ENCODE results near the gene RAB27B. TPM values are rescaled to one million over a fixed set of nuclear protein-coding genes. Genes with fewer than 3 reads are reported as not detected.
"Not testable (repeated sequence)": the region's sequence is repeated elsewhere in the genome, so short reads cannot be mapped to it uniquely, and the experiment has no call there.

Gene RAB27B, protein sequence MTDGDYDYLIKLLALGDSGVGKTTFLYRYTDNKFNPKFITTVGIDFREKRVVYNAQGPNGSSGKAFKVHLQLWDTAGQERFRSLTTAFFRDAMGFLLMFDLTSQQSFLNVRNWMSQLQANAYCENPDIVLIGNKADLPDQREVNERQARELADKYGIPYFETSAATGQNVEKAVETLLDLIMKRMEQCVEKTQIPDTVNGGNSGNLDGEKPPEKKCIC
- total RNA-seq, result 0.08 TPM
- long read RNA-seq, result 0 reads

DNA sequence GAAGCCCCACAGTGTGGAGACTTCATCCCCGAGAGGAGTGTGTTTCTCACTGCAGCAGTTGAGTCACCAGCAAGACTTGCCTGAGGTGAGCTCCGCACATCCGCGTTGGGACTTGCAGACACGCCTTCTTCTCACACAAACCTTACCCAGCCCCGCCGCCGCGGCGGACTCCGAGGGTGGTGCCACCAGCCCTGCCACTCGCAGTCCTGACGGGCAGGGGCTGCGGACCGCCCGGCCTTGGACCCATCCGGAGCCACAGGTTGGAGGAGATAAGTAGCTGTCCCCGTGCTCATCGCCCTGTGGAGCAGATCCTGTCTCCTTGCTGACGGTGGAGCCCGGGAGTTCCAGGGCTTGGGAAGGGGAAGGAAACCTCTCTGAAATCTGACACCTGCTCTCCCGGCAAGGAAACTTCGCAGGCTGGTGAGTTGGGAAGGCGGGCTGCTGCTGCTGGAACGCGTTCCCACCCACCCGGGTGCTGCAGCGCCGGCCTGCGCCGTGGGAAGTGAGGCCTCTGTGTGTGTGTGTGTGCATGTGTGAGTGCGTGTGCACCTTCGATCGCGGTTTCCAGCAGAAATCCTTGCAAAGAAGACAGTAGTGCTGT, at the start of gene RAB27B:
Gene RAB27B (plus strand): TSS at position 197 of the 601 bp plus-strand sequence. CDS start 49,109 bp downstream, outside the sequence.
- DNase-seq (ENCODE audit: low spot score), result peak; percentile 78

DNA sequence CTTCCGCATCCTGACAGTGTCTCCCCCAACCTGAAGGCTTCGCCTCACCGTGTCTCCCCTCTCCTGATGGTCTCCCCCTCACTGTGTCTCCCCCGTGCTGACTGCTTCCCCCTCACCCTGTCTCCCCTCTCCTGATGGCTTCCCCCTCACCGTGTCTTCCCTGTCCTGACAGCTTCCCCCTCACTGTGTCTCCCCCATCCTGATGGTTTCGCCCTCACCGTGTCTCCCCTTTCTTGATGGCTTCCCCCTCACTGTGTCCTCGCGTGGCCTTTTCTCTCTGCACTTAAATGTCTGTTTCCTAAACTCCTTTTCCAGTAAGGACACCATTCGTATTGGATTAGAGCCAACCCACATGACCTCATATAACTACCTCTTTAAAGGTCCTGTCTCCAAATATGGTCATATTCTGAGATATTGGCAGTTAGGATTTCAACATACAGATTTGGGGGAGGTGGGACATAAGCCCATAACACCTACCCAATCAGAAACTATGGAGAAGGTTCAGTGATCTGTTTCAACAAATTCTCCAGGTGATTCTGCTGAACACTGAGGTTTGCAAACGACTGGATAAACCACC, 47.9 kb upstream of the RAB27B start:
- intact Hi-C loops (cut with DNase I), result no loop called here
- DNase-seq (ENCODE audit: low spot score), result no peak

More for the DNA sequence above, at the start of gene RAB27B:
- intact Hi-C loops (cut with DNase I), result no loop called here

DNA sequence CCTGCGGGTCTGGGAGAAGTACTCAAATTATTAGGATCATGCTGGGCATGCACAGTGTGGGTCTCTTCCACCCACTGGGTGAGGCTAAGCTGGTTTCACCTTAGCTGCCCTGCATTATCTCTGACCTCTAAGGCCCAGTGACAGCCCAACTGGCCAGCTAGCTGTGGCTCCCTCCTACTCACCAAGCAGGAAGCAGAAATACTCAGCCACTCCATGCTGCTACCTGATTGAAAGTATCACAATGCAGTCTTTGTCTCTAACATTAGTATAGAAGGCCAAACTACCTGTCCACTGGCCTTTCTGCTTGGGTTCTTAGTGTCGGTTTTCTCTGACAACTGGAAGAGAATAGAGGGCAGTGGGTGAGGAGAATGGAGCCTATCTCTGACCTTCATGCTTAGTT, 47.3 kb upstream of the RAB27B start:
- DNase-seq (ENCODE audit: low spot score), result no peak
- intact Hi-C loops (cut with DNase I), result no loop called here

DNA sequence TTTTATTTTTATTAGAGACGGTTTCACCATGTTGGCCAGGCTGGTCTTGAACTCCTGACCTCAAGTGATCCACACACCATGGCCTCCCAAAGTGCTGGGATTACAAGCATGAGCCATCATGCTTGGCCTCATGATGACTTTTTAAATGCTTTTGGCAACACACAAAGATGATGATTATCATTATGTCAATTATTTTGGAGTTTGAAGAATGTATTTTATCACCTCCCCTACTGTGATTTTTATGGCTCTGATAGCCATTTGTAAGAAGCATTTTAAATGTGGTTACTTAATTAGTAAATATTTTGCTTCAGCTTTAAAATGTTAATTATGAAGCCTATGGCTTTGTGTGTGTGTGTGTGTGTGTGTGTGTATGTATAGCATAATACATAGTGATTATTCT, 45.1 kb upstream of the RAB27B start:
- intact Hi-C loops (cut with DNase I), result no loop called here
- DNase-seq (ENCODE audit: low spot score), result no peak

DNA sequence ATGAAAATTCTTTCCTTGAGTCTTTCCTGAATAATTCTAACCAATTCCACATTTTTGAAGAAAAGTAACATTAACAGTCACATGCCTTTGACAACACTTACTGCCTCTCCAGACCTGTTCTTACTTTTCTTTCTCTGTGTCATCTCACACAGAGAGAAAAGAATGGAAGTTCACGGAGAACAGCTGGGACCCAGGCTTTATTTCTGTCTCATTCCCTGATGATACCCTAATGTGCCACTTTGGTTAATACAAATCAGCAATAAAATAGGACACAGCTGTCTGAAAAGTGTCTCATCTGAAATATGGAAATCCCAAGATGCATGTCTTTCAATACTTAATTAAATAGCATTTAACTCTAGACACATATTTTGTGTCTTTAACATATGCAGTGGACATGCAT, 42.1 kb upstream of the RAB27B start:
- no peak for DNase-seq (ENCODE audit: low spot score)
- intact Hi-C loops (cut with DNase I), result no loop called here

DNA sequence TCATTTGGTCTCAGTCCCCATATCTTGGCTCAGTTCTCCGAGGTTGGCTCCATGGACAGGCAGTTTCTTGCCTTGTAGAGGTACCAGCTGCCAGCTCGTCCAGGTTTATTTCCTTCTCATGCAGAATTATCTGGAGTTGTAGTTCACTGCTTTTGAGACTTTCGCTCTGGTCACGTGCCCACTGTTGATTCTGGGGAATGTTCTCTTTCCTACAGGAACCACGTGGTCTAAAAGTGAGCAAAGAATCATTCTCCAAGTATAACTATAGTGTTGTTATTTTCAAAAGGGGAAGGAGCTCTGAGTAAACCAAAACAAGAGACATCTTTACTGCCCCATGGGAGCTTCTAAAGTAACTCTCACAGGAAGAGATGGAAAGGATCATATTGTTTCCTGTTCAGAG, 41.2 kb upstream of the RAB27B start:
- DNase-seq (ENCODE audit: low spot score), result no peak
- intact Hi-C loops (cut with DNase I), result no loop called here

DNA sequence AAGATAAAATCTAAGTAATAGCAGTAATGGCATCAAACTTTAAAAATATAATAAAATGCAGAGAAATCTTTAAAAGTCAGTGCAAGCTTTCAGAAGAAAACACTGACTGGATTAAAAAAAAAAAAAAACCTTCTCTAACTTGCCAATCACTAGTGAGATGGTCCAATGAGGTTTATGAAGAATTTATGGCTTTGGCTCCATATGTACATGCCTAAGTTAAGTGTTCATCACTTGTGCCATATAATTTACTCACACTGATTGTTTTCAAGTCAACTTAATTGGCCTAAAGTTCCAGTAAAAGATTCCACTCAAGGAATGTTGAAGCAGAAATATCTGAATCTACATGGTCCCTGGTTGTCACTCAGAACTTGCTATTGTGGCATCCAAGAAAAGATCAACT, 40.7 kb upstream of the RAB27B start:
- no peak for DNase-seq (ENCODE audit: low spot score)
- intact Hi-C loops (cut with DNase I), result no loop called here

DNA sequence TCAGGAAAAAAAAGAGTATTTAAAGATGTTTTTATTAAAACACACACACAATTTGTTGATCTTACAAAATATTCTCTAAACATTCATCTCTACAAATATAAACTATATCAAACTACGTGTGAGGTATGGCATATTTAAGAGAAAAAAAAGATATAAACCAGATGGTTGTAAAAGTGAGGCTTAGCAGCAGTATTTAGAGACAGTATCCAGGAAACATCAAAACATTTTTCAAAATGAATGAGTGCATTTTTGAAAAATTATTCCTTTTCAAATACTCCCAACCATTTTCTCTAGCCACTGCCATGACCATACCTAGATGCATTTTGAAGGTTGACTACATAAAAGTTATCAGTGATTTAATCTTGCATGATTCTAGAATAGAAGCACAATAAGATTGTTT, 38.2 kb upstream of the RAB27B start:
- intact Hi-C loops (cut with DNase I), result no loop called here

DNA sequence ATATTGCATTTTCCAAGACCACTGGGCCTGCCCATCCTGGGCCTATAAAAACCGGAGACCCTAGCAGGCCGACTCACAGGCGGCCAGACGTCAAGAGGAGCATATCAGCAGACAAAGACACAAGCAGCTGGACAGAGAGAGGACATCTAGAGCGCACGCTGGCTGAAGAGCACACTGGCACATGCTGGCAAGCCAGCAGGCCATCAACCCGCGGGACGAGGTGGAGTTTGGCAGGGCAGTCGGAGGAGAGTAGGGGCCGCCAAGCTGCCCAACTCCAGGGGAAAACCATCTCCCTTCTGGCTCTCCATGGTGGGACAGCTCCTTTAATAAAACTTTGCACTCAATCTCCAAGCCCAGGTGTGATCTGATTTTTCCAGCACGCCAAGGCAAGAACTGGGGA, 36.6 kb upstream of the RAB27B start:
- no peak for DNase-seq (ENCODE audit: low spot score)
- intact Hi-C loops (cut with DNase I), result no loop called here

More for the DNA sequence above, 38.2 kb upstream of the RAB27B start:
- no peak for DNase-seq (ENCODE audit: low spot score)

DNA sequence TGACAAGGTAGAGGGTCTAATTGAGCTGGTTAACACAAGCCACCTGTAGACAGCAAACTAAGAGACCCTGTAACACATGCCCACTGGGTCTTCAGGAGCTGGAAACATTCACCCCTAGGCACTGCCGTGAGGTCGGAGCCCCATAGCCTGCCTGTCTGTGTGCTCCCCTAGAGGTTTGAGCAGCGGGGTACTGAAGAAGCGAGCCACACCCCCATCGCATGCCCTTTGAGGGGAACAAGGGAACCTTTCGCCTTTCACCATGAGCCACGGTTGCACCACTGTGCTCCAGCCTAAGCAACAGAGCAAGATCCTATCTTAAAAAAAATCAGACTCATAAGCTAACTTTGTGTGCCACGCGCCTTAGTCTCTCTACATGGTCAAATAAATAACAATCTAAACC, 36.2 kb upstream of the RAB27B start:
- intact Hi-C loops (cut with DNase I), result no loop called here
- DNase-seq (ENCODE audit: low spot score), result no peak

DNA sequence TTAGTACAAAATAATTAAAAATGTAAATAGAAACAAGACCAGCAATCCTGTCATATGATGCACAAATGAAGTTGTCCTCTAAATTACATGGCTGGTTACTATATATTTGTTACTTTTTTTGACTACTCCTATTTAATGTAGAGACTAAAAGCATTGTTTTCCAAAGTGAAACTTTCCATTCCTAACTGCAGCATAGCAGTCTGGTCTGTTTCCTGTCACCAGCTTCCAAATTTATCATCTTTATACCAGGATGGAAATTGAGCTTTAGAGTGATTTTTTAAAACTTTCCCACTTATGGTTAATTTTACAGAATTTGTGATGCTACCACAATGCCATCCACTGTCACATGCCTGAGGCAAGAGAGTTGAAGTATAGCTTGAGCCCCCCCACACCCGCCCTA, 33.5 kb upstream of the RAB27B start:
- intact Hi-C loops (cut with DNase I), result no loop called here
- DNase-seq (ENCODE audit: low spot score), result no peak

DNA sequence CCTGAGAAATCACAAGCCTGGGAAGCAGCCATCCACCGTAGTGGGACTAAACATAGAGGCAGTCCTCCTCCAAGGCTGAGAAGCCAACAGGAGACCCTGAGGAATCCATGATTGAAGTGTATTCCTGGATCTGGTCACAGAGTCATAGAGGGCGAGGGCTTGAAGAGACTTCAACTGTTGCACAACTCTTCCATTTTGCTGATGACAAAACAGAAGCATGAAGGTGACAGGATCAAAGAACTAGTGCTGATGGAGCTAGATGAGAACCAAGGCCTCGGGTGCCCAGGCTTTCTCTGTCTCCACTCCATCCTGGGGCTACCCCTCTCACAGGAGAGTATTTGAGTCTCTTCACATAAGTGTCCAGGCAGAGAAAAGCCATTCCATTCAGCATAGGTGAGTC, 30.1 kb upstream of the RAB27B start:
- intact Hi-C loops (cut with DNase I), result no loop called here
- no peak for DNase-seq (ENCODE audit: low spot score)

DNA sequence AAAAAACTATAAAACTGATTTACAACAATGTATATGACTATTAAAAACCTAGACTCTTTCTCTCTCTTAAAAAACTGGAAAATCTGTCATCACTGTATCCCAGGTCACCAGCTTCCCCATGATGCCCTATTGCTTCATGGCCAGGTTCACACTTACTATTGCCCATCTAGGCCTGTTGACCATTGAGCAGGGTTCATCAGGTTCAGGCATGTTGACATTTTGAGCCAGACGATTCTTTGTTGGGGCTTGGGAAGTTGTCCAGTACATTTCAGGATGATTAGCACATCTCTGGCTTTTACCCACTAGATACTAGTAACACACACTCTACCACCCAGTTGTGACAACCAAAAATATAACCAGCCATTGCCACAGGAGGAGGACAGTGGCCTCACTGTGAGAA, 26.9 kb upstream of the RAB27B start:
- intact Hi-C loops (cut with DNase I), result no loop called here
- no peak for DNase-seq (ENCODE audit: low spot score)

DNA sequence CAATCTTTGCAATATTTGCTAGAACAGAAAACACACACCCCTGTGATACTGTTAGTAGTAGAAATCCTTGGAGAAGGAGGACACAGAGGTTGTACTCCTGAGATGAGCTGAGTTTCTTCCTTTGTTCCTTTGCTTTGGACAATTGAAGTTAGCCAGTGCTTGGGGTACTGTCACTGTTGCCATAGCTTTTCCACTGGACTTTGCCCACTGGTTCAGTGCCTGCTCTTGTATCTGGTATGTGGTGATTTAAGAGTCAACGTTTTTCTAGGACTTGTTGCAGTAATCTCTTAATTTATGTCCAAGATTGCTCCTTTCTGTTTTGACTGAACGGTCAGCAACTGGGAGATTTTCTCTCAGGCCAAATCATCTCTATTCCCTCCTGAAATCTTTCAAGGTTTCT, 26.1 kb upstream of the RAB27B start:
- DNase-seq (ENCODE audit: low spot score), result no peak
- intact Hi-C loops (cut with DNase I), result no loop called here

DNA sequence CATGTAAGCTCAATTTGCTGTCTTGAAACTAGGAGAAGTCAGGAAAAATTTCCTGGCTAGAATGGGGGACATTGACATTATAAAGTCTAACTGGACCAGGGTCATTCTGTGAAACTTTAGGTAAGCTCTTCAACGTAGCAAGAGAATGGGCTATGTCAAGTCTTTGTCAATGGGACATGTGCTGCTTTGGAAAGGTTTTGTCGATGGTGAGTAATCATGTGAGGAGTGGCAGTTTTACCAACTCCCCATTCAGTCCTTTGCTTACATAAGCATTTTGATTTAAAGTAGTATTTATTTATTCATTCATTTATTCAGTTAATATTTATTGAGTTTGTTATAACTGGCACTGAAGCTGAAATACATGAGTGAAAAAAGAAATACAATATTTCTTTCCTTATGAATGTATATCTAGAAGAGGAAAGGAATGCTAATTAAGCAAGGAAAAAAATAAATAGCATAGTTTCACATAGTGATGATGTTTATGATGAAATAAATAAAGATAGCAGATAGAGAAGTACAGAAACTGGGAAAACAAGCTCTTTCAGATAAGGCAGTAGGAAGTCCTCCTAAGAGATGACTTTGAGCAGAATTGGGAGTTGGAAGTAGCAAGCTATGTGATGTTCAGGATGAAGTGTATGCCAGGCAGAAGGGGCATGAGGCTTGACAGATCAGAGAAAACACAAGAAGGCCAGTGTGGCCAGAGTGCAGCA, 25.4 kb upstream of the RAB27B start:
- no peak for DNase-seq (ENCODE audit: low spot score)
- intact Hi-C loops (cut with DNase I), result no loop called here

DNA sequence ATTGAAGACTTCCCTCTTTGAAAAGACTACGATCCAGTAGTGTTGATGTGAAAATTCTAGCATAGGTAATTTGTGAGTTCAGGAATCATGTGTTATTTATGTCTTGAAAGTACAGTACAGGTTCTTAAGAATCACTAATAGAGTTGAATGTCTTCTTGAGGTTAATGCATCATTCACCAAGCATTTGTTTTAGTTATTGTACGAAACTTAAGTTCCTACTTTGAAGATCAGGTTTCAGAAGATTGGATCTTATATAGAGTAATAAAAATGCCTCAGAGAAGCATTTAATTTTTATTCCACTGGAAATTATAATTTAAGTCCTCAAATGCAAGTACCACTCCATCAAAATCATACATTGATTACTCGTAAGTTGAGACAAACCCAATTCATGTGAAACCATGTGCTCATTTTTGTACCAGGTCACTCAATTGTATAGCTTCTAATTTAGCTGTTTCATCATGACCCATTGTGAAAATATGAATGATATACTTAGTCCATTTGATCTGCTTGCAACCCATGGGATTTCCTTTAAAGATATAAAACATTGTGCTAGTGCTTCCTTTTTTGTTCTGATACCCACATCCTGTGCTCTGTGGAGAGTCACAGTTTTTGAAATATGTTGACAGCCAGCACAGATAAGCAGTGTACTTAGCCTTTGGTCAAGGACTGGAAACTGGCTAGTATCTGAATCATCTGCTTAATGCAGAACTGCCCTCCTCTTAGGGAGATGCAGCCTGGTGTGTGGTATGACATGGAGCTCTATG, 22.5 kb upstream of the RAB27B start:
- no peak for DNase-seq (ENCODE audit: low spot score)

DNA sequence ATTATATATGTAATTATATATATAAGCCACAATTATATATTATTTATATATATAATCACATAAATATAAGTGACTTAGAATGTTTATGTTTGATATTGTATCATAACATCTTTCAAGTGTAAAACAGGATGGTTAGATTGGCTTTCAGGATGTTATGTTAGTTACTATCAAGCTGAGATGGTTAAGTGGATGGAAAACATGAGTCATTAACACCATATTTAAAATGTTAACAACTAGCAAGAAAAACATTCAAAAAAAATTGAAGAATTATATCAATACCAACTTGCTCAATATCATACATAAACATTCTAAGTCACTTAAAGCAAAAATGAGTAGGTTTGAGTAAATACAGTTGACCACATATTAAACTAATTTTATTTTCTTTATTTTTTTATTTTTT, 21.8 kb upstream of the RAB27B start:
- no peak for DNase-seq (ENCODE audit: low spot score)
- intact Hi-C loops (cut with DNase I), result no loop called here

More for the DNA sequence above, 22.5 kb upstream of the RAB27B start:
- intact Hi-C loops (cut with DNase I), result no loop called here

DNA sequence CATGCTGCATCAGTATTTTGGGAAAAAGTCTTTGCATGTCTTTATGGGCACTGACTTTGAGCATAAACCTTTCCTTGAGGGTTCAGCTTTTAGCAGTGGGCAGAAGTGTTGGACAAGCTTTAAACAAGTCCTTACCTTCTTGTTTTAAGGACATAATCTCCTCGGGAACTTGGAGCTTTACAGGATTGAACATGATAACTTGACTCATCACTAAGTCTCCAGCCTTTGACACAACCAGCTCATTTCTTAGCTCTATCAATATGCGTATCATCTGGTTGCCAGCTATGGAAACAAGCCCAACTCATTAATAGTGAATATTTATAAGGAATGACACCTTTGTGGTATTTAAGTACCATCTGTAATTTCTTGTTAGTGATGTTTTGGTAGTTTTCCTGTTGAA, 21.0 kb upstream of the RAB27B start:
- intact Hi-C loops (cut with DNase I), result no loop called here
- DNase-seq (ENCODE audit: low spot score), result no peak

DNA sequence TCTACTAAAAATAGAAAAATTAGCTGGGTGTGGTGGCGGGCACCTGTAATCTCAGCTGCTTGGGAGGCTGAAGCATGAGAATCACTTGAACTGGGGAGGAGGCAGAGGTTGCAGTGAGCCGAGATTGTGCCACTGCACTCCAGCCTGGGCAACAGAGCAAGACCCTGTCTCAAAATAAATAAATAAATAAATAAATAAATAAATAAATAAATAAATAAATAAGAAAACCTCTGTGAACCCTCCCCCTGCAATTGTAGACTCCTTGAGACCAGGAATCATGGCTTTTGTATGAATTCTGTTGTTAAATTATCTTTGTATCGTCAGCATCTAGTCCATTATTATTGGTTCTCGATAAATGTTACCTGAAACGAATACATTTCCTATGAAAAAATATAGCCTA, 17.6 kb upstream of the RAB27B start:
- DNase-seq (ENCODE audit: low spot score); intact Hi-C loops (cut with DNase I): not testable (repeated sequence)

DNA sequence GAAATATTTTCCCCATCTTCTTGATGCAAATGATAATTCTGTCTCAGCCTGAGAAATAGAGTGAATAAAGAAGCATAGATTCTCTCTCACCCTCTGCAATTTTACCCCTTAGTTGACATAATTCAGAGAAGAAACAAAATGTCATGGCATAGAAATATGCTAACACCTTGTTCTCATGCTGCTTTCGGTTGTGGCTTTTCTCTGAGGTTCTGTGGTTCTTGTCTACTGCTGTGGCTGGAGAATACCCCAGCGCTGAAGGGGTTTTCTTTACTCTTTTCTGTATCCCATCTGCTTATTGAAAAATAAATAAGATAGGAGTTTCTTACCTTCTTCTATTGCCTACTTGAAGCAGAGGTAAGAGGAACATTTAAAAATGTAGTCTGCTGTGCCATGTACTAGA, 15.4 kb upstream of the RAB27B start:
- intact Hi-C loops (cut with DNase I), result no loop called here
- DNase-seq (ENCODE audit: low spot score), result no peak

Measured in cardiac septum (tissue), 1 donor.